Neural cell (in vitro differentiated cells): ENCODE data around the gene RIN3. TPM values are rescaled to one million over a fixed set of nuclear protein-coding genes. Genes with fewer than 3 reads are reported as not detected.

Experiments used
- H2AFZ ChIP-seq: fragments of 200-600, 300-800 bp; sonication (generic), shearing (Covaris generic); 2 replicates; pipeline ENCODE4 v1.6.0; 2014; ENCODE audit warnings: low read depth, mild to moderate bottlenecking, antibody characterized with exemption, low read length, moderate library complexity
- H3F3A ChIP-seq: fragments of 200-600 bp; shearing (Covaris generic); 2 replicates; pipeline ENCODE4 v1.6.1; 2016; ENCODE audit warnings: mild to moderate bottlenecking, moderate library complexity, mixed read lengths, antibody characterized with exemption, low read length; ENCODE audit not compliant: insufficient read depth, poor library complexity, severe bottlenecking
- H3K27ac ChIP-seq: fragments of 200-600, 300-800 bp; sonication (generic), shearing (Covaris generic); 2 replicates; pipeline ENCODE4 v1.5.1; 2014; ENCODE audit warnings: mild to moderate bottlenecking, low read length, moderate library complexity
- H3K27me3 ChIP-seq: fragments of 300-800, 200-600 bp; sonication (generic), shearing (Covaris generic); 2 replicates; pipeline ENCODE4 v1.6.0; 2014; ENCODE audit warnings: mild to moderate bottlenecking, low read depth, low read length, moderate library complexity; ENCODE audit not compliant: insufficient read depth
- H3K36me3 ChIP-seq: fragments of 300-800, 200-600 bp; sonication (generic), shearing (Covaris generic); 2 replicates; pipeline ENCODE4 v1.5.1; 2014; ENCODE audit warnings: mild to moderate bottlenecking, antibody characterized with exemption, low read length, moderate library complexity; ENCODE audit not compliant: insufficient read depth
- H3K4me2 ChIP-seq: fragments of 300-800, 200-600 bp; sonication (generic), shearing (Covaris generic); 2 replicates; pipeline ENCODE4 v1.6.0; 2014; ENCODE audit warnings: mild to moderate bottlenecking, low read length
- H3K4me3 ChIP-seq: fragments of 300-800, 200-600 bp; sonication (generic), shearing (Covaris generic); 2 replicates; pipeline ENCODE4 v1.5.1; 2014; ENCODE audit warnings: mild to moderate bottlenecking, low read length, moderate library complexity
- H3K79me2 ChIP-seq: fragments of 200-600 bp; shearing (Covaris generic); replicated peaks from 2 replicates; pipeline ENCODE4 v1.6.0; 2014; ENCODE audit warnings: mild to moderate bottlenecking, low read length, moderate library complexity; ENCODE audit not compliant: insufficient read depth
- H3K9ac ChIP-seq: fragments of 300-800, 200-600 bp; sonication (generic), shearing (Covaris generic); 2 replicates; pipeline ENCODE4 v1.6.1; 2016; ENCODE audit warnings: mild to moderate bottlenecking, low read length, mixed read lengths
- H3K9me2 ChIP-seq: fragments of 200-600 bp; shearing (Covaris generic); 2 replicates; pipeline ENCODE4 v1.6.1; 2016; ENCODE audit warnings: mild to moderate bottlenecking, low read length, mixed read lengths; ENCODE audit not compliant: insufficient read depth
- H3K9me3 ChIP-seq: fragments of 200-600, 300-800 bp; sonication (generic), shearing (Covaris generic); 2 replicates; pipeline ENCODE4 v1.6.1; 2016; ENCODE audit warnings: mild to moderate bottlenecking, mixed run types, low read length, moderate library complexity, mixed read lengths
- H4K20me1 ChIP-seq: fragments of 200-600 bp; shearing (Covaris generic); 2 replicates; pipeline ENCODE4 v1.6.1; 2016; ENCODE audit warnings: mild to moderate bottlenecking, mixed run types; ENCODE audit not compliant: insufficient read depth
- CTCF ChIP-seq: fragments of 450-650 bp; IDR thresholded peaks from 2 replicates; pipeline ENCODE4 v1.5.1; 2014; ENCODE audit warnings: antibody characterized with exemption, mild to moderate bottlenecking, moderate library complexity; ENCODE audit not compliant: poor library complexity, severe bottlenecking
- EP300 ChIP-seq: fragments of 450-650 bp; conservative IDR thresholded peaks from 2 replicates; pipeline ENCODE4 v1.6.1; 2014; ENCODE audit warnings: antibody characterized with exemption, mild to moderate bottlenecking, moderate library complexity; ENCODE audit not compliant: poor library complexity, severe bottlenecking
- EZH2 ChIP-seq: fragments of 200-600, 300-800 bp; shearing (Covaris generic), sonication (generic); IDR thresholded peaks from 2 replicates; pipeline ENCODE4 v1.6.1; 2014; ENCODE audit warnings: antibody characterized with exemption, low read length, borderline replicate concordance, mild to moderate bottlenecking; ENCODE audit not compliant: insufficient read depth, poor library complexity, severe bottlenecking
- MXI1 ChIP-seq: fragments of 450-650 bp; conservative IDR thresholded peaks from 2 replicates; pipeline ENCODE4 v1.6.1; 2014; ENCODE audit warnings: antibody characterized with exemption, mild to moderate bottlenecking; ENCODE audit not compliant: poor library complexity, severe bottlenecking
- POLR2AphosphoS5 ChIP-seq: IDR thresholded peaks from 2 replicates; pipeline ENCODE4 v1.6.1; 2012
- RAD21 ChIP-seq: fragments of 450-650 bp; conservative IDR thresholded peaks from 2 replicates; pipeline ENCODE4 v1.6.1; 2014; ENCODE audit warnings: antibody characterized with exemption, mild to moderate bottlenecking, moderate library complexity
- REST ChIP-seq: IDR thresholded peaks from 2 replicates; pipeline ENCODE4 v1.6.1; 2012; ENCODE audit warnings: borderline replicate concordance
- SMC3 ChIP-seq: fragments of 450-650 bp; conservative IDR thresholded peaks from 2 replicates; pipeline ENCODE4 v1.6.1; 2014; ENCODE audit warnings: antibody characterized with exemption, mild to moderate bottlenecking, moderate library complexity; ENCODE audit not compliant: poor library complexity
- TAF1 ChIP-seq: IDR thresholded peaks from 2 replicates; pipeline ENCODE4 v1.6.1; 2012; ENCODE audit warnings: low read depth
- polyA plus RNA-seq: library from polyadenylated mRNA; depleted of rRNA; stranded (reverse); fragments of >200 nt; gene quantifications from 2 replicates; pipeline ENCODE4 v1.2.3, GENCODE V29; 2014

RIN3 gene
- polyA plus RNA-seq, 1 donor from 2014 or later, result not detected

GRCh38 chr14:92650581-92651105 is 137.1 kb downstream of the RIN3 start:
- H3K79me2 ChIP-seq, result no peaks in the 10 kb centered on the region
- no peaks in the 10 kb centered on the region for H3K27me3 ChIP-seq
- no peak overlapping the region for H3K9ac ChIP-seq
- H3K36me3 ChIP-seq, result no peaks in the 10 kb centered on the region
- H3K4me3 ChIP-seq, result no peak overlapping the region
- no peaks in the 10 kb centered on the region for H3K9me2 ChIP-seq
- TF ChIP-seq EP300 (no peak), POLR2AphosphoS5 (no peak), RAD21 (no peak), EZH2 (no peak), MXI1 (no peak), REST (no peak), SMC3 (no peak), CTCF (no peak), TAF1 (no peak)
- no peaks in the 10 kb centered on the region for H3K9me3 ChIP-seq
- H3K4me2 ChIP-seq, result no peak overlapping the region
- H4K20me1 ChIP-seq, result no peaks in the 10 kb centered on the region
- H3K27ac ChIP-seq, result no peak overlapping the region
- H2AFZ ChIP-seq, result no peak overlapping the region
- H3F3A ChIP-seq, result no peaks in the 10 kb centered on the region

GRCh38 chr14:92651106-92651757 is 137.7 kb downstream of the RIN3 start:
- H3K27me3 ChIP-seq, result no peaks in the 10 kb centered on the region
- H2AFZ ChIP-seq, result no peak overlapping the region
- H3K79me2 ChIP-seq, result no peaks in the 10 kb centered on the region
- H3K9me3 ChIP-seq, result no peaks in the 10 kb centered on the region
- H3K27ac ChIP-seq, result no peak overlapping the region
- H3K4me2 ChIP-seq, result no peak overlapping the region
- H3F3A ChIP-seq, result no peaks in the 10 kb centered on the region
- H3K36me3 ChIP-seq, result no peaks in the 10 kb centered on the region
- H4K20me1 ChIP-seq, result no peaks in the 10 kb centered on the region
- H3K9ac ChIP-seq, result no peak overlapping the region
- H3K4me3 ChIP-seq, result no peak overlapping the region
- no peaks in the 10 kb centered on the region for H3K9me2 ChIP-seq
- TF ChIP-seq SMC3, result no peak
- no peak for TF ChIP-seq POLR2AphosphoS5
